Colonic mucosa (tissue), 4 donors: ENCODE measurements around the gene CTSW. TPM values are rescaled to one million over a fixed set of nuclear protein-coding genes. Genes with fewer than 3 reads are reported as not detected.
A peak's percentile ranks its signal among the peaks of the same experiment; 100 is the strongest.
"Not testable (repeated sequence)": the region's sequence is repeated elsewhere in the genome, so short reads cannot be mapped to it uniquely, and the experiment has no call there.

Experiments
- DNase-seq: peaks from one replicate; pipeline ENCODE4 v3.0.0-alpha.2; 2020
- H3K27ac ChIP-seq: fragments of 200-600 bp; one replicate; pipeline ENCODE4 v1.8.0; 2021
- H3K27me3 ChIP-seq: fragments of 200-600 bp; one replicate; pipeline ENCODE4 v1.8.0; 2021
- H3K36me3 ChIP-seq: fragments of 200-600 bp; one replicate; pipeline ENCODE4 v1.8.0; 2021
- H3K4me1 ChIP-seq: fragments of 200-600 bp; one replicate; pipeline ENCODE4 v1.8.0; 2021; ENCODE audit warnings: mild to moderate bottlenecking
- H3K4me3 ChIP-seq: fragments of 200-600 bp; one replicate; pipeline ENCODE4 v1.8.0; 2021
- H3K9ac ChIP-seq, 2 donors: one replicate each; pipeline ENCODE4 v1.7.0; 2013; ENCODE audit warnings: control low read depth in 2 of 2, low read depth in 2 of 2, low read length in 2 of 2
- H3K9me3 ChIP-seq: fragments of 200-600 bp; one replicate; pipeline ENCODE4 v1.8.0; 2021
- CTCF ChIP-seq: fragments of 200-600 bp; IDR thresholded peaks from one replicate; pipeline ENCODE4 v1.8.0; 2022; ENCODE audit warnings: antibody characterized with exemption, mild to moderate bottlenecking
- intact Hi-C: fragments of 100-400 bp; cut with DNase I; formaldehyde crosslinking; loops from one replicate; pipeline ENCODE4 v1.14.1; 2022
- total RNA-seq, 2 donors: library from RNA; stranded (reverse); fragmentation: NEBNext Ultra II Directional in 1 of 2; extraction: Animal tissue kit (Norgen Biotek cat#: 25700) in 1 of 2; gene quantifications; one replicate each; pipeline ENCODE4 v1.2.1, GENCODE V29; 2021
- donor health status: healthy.
- donor health status: DM: no; HTN: no; CAD: no.
- donor health status: DM: no; HTN: no; CAD: no.

The CTSW gene
- total RNA-seq, 2 donors from 2014 or later, result 1.2 TPM

DNA sequence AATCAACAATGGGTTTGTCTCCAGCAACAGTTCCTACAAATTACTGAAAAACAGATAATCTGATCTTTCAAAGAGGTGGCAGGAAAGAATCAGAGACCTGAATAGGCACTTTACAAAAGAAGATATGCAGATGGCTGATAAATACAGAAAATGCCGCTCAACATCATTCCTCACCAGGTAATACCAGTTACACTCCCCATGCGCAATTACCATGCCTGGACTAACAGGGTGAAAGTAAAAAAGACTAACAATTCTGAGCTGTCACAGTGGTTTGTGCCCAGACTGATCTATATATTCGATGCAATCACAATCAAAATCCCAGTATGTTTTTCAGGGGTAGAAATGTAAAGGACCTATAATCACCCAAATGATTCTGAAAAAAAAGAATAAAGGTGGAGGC lies 35.8 kb upstream of the CTSW start:
- H3K4me3 ChIP-seq, result no peak overlapping the region
- no peak for DNase-seq
- intact Hi-C loops, result no loop called here
- H3K9ac ChIP-seq, result no peak overlapping the region
- no peaks in the 10 kb centered on the region for H3K27me3 ChIP-seq
- H3K36me3 ChIP-seq, result no peaks in the 10 kb centered on the region
- no peak for TF ChIP-seq CTCF
- no peaks in the 10 kb centered on the region for H3K4me1 ChIP-seq
- no peak overlapping the region for H3K27ac ChIP-seq
- no peaks in the 10 kb centered on the region for H3K9me3 ChIP-seq

DNA sequence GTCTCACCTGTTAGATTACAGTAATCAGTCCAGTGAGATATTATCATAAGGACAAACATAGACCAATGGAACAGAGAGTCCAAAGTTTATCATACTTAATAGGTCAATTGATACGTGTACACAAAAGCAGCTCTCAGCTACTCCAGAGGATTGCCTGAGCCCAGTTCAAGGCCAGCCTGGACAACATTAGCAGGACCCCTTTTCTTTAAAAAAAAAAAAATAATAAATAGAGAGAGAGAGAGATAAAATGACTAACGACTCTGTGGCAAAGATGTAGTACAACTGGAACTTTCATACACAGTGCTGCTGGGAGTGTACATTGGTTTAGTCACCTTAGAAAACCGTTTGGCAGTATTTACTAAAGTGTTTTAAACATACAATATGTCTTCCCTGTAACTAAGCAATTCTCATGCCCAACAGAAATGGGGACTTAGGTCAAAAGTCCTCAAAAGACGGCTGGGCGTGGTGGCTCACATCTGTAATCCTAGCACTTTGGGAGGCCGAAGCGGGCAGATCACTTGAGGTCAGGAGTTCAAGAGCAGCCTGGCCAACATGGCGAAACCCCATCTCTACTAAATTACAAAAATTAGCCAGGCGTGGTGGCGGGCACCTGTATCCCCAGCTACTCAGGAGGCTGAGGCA lies 35.3 kb upstream of the CTSW start:
- TF ChIP-seq CTCF, result no peak

GRCh38 chr11:65847746-65848145 lies 31.9 kb upstream of the CTSW start:
- Histone ChIP-seq H3K9ac (no peak overlapping the region), H3K36me3 (peaks cover 4% of the 10 kb centered on the region), H3K27me3 (no peaks in the 10 kb centered on the region), H3K4me1 (peaks cover 4% of the 10 kb centered on the region), H3K9me3 (no peaks in the 10 kb centered on the region), H3K4me3 (no peak overlapping the region), H3K27ac (no peak overlapping the region)
- DNase-seq, result no peak
- intact Hi-C loops, result no loop called here
- TF ChIP-seq CTCF, result no peak

More for the DNA sequence above, 35.3 kb upstream of the CTSW start:
- H3K27me3 ChIP-seq, result no peaks in the 10 kb centered on the region
- no peaks in the 10 kb centered on the region for H3K9me3 ChIP-seq
- no peaks in the 10 kb centered on the region for H3K36me3 ChIP-seq
- no peaks in the 10 kb centered on the region for H3K4me1 ChIP-seq
- intact Hi-C loops, result no loop called here
- H3K27ac ChIP-seq, result peak overlapping the region; percentile 41
- no peak overlapping the region for H3K9ac ChIP-seq
- peak; percentile 58 for DNase-seq
- no peak overlapping the region for H3K4me3 ChIP-seq

DNA sequence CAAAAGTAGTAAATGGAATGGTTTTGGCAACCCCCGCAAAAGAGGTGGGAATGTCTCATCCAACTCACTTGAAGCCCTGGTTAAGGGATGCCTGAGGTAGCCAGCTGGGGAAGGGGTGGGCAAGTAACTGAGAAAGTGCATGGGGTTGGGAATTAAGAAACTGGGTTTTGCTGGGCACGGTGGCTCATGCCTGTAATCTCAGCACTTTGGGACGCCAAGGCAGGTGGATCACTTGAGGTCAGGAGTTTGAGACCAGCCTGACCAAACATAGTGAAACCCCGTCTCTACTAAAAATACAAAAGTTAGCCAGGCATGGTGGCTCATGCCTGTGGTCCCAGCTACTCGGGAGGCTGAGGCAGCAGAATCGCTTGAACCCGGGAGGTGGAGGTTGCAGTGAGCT lies 30.9 kb upstream of the CTSW start:
- H3K27me3 ChIP-seq, H3K4me3 ChIP-seq, H3K9me3 ChIP-seq, DNase-seq, H3K36me3 ChIP-seq, H3K27ac ChIP-seq, intact Hi-C loops, H3K9ac ChIP-seq: not testable (repeated sequence)
- H3K4me1 ChIP-seq, result peaks cover 12% of the 10 kb centered on the region

DNA sequence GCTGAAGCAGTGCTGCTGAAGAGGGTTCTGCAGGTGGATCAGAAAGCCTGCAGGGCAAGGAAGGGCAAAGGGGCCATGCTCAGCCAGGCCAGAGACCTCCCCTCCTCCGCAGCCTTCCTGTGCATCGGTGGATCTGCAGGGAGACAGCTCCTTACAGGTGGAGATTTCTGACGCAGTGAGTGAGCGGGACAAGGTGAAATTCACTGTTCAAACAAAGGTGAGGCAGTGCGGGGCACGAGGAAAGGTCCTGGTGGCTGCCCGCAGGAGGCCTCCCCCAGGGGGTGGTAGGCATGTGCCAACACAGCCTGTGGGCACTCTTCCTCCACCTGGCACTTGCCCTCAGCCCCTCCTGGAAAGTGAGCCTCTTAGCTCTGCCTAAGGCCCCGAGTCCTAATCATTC lies 30.3 kb upstream of the CTSW start:
- H3K4me1 ChIP-seq, result peaks cover 12% of the 10 kb centered on the region
- no peak overlapping the region for H3K27ac ChIP-seq

More for the DNA sequence above, 30.3 kb upstream of the CTSW start:
- H3K4me3 ChIP-seq, result no peak overlapping the region
- H3K9ac ChIP-seq, result no peak overlapping the region
- no peaks in the 10 kb centered on the region for H3K9me3 ChIP-seq
- intact Hi-C loops, result no loop called here
- no peak for DNase-seq
- H3K36me3 ChIP-seq, result peaks cover 5% of the 10 kb centered on the region
- no peaks in the 10 kb centered on the region for H3K27me3 ChIP-seq
- TF ChIP-seq CTCF, result no peak
